K562 (cell line): ENCODE results near the gene DNAJC1. TPM values are rescaled to one million over a fixed set of nuclear protein-coding genes. Genes with fewer than 3 reads are reported as not detected.

ENCODE experiments used
- ATAC-seq: fragments of 200-7000 bp; cut with Tn5 transposase; 3 replicates; pipeline ENCODE4 v1.9.1; 2020; ENCODE audit warnings: moderate library complexity
- BruUV-seq: library from RNA; stranded (reverse); fragments of 400-500 nt; replicated peaks from 2 replicates; lab custom pipeline; 2021; lab: Mats Ljungman, UMichigan
- CTCF ChIA-PET: fragments of 300-600 bp; formaldehyde crosslinking; extraction: SDS; loops from one replicate; lab custom pipeline; 2021; ENCODE audit warnings: low intra/inter-chr PET ratio; lab: Yijun Ruan, JAX
- POLR2A ChIA-PET: fragments of 300-600, 350-650 bp; sonication (Branson Sonifier 250); formaldehyde crosslinking; extraction: SDS; loops from one replicate; lab custom pipeline; 2021; ENCODE audit warnings: antibody characterized with exemption, inconsistent platforms; lab: Yijun Ruan, JAX
- DNase-seq, 4 experiments: peaks; one replicate each; pipeline versions ENCODE4 v3.0.0 to v3.0.0-alpha.2; 2011 to 2018; ENCODE audit warnings: low spot score in 3 of 4, mixed read lengths in 3 of 4; ENCODE audit errors: extremely low read depth in 1 of 4
- FAIRE-seq: peaks from 2 replicates; lab custom pipeline; 2011; peaks lifted over from hg19 to GRCh38; lab: Jason Lieb, UNC
- H2AFZ ChIP-seq: 2 replicates; pipeline ENCODE4 v1.6.0; 2011; ENCODE audit warnings: low read depth, low read length, control low read depth, inconsistent platforms
- H3K27ac ChIP-seq: fragments of 200-600 bp; 3 replicates; pipeline ENCODE4 v1.8.0; 2011; ENCODE audit warnings: low read depth, mild to moderate bottlenecking, control low read depth, inconsistent platforms, low read length, moderate library complexity, mixed read lengths; ENCODE audit errors: extremely low read depth
- H3K27me3 ChIP-seq, 2 experiments: fragments of 300-600 bp in 1 of 2; 2 replicates in 1 of 2; 3 replicates in 1 of 2; pipeline versions ENCODE4 v1.6.0 to v1.8.0; 2011; ENCODE audit warnings: inconsistent platforms in 2 of 2, low read length in 2 of 2, mild to moderate bottlenecking in 1 of 2, mixed read lengths in 1 of 2, moderate library complexity in 1 of 2; ENCODE audit not compliant: control insufficient read depth in 2 of 2, insufficient read depth in 2 of 2
- H3K36me3 ChIP-seq: fragments of 300-600 bp; 3 replicates; pipeline ENCODE4 v1.8.0; 2011; ENCODE audit warnings: mild to moderate bottlenecking, low read length, inconsistent platforms; ENCODE audit not compliant: control insufficient read depth, insufficient read depth
- H3K4me1 ChIP-seq, 2 experiments: fragments of 200-600 bp in 1 of 2; replicated peaks in 1 of 2; 2 replicates in 1 of 2; 3 replicates in 1 of 2; pipeline versions ENCODE4 v1.5.1 to v1.8.0; 2011; ENCODE audit warnings: inconsistent platforms in 2 of 2, low read length in 2 of 2, mild to moderate bottlenecking in 1 of 2, mixed read lengths in 1 of 2, moderate library complexity in 1 of 2; ENCODE audit not compliant: control insufficient read depth in 2 of 2, insufficient read depth in 2 of 2
- H3K4me2 ChIP-seq: 2 replicates; pipeline ENCODE4 v1.6.1; 2011; ENCODE audit warnings: low read length, control low read depth, inconsistent platforms, mixed read lengths; ENCODE audit not compliant: insufficient read depth
- H3K4me3 ChIP-seq: fragments of 200-600 bp; sonication (generic), shearing (Covaris generic); 2 replicates; pipeline ENCODE4 v1.5.1; 2016; ENCODE audit warnings: control low read depth, inconsistent platforms
- H3K79me2 ChIP-seq: fragments of 200-600 bp; 3 replicates; pipeline ENCODE4 v1.8.0; 2011; ENCODE audit warnings: low read length, inconsistent platforms; ENCODE audit not compliant: control insufficient read depth, insufficient read depth
- H3K9ac ChIP-seq, 2 experiments: 2 replicates each; pipeline versions ENCODE4 v1.6.0 to v1.6.1; 2011; ENCODE audit warnings: low read depth in 2 of 2, low read length in 2 of 2, control low read depth in 1 of 2, inconsistent platforms in 1 of 2, mild to moderate bottlenecking in 1 of 2, mixed read lengths in 1 of 2; ENCODE audit not compliant: insufficient read depth in 1 of 2
- H3K9me1 ChIP-seq: one replicate; pipeline ENCODE4 v1.6.0; 2011; ENCODE audit warnings: inconsistent platforms, mild to moderate bottlenecking, low read length, moderate library complexity; ENCODE audit not compliant: control insufficient read depth, insufficient read depth
- H3K9me3 ChIP-seq: replicated peaks from 2 replicates; pipeline ENCODE4 v1.5.1; 2011; ENCODE audit warnings: low read depth, low read length, inconsistent platforms; ENCODE audit not compliant: control insufficient read depth, insufficient read depth
- H4K20me1 ChIP-seq: replicated peaks from 2 replicates; pipeline ENCODE4 v1.6.1; 2011; ENCODE audit warnings: low read length, inconsistent platforms, mixed read lengths; ENCODE audit not compliant: control insufficient read depth, insufficient read depth
- CC2D1A ChIP-seq: fragments of 450-650 bp; IDR thresholded peaks from 2 replicates; pipeline ENCODE4 v1.6.1; 2017; ENCODE audit warnings: mild to moderate bottlenecking
- DACH1 ChIP-seq: fragments of 450-650 bp; IDR thresholded peaks from 2 replicates; pipeline ENCODE4 v1.6.1; 2018; ENCODE audit not compliant: partially characterized antibody
- ETV1 ChIP-seq: fragments of 450-650 bp; conservative IDR thresholded peaks from 2 replicates; pipeline ENCODE4 v1.6.1; 2016; ENCODE audit warnings: missing genetic modification characterization, control low read depth, low read depth, missing compliant biosample characterization
- FOXM1 ChIP-seq, 2 experiments: fragments of 450-650 bp in 1 of 2; sonication (generic) in 1 of 2; formaldehyde crosslinking in 1 of 2; IDR thresholded peaks; 2 replicates each; pipeline versions ENCODE4 v1.6.1 to v1.9.0; 2017 to 2022; ENCODE audit warnings: low read depth in 2 of 2, mild to moderate bottlenecking in 2 of 2, missing genetic modification reagents in 1 of 2, moderate library complexity in 1 of 2
- LEF1 ChIP-seq: fragments of 450-650 bp; IDR thresholded peaks from 2 replicates; pipeline ENCODE4 v1.6.1; 2016; ENCODE audit warnings: mild to moderate bottlenecking
- NR4A1 ChIP-seq, 2 experiments: fragments of 250-450 bp in 1 of 2; fragments of 450-650 bp in 1 of 2; sonication (Bioruptor Pico) in 1 of 2; IDR thresholded peaks; 2 replicates each; pipeline versions ENCODE4 v1.4.0 to v1.6.1; 2016 to 2020; ENCODE audit warnings: mild to moderate bottlenecking in 2 of 2, missing compliant biosample characterization in 1 of 2, missing genetic modification characterization in 1 of 2, moderate library complexity in 1 of 2
- RBM39 ChIP-seq: fragments of 200-400 bp; formaldehyde crosslinking; optimal IDR thresholded peaks from 2 replicates; pipeline ENCODE3; 2018; ENCODE audit warnings: low read depth, low read length
- SMARCA5 ChIP-seq: fragments of 450-650 bp; IDR thresholded peaks from 2 replicates; pipeline ENCODE4 v1.6.1; 2016
- WGBS: fragments of 100-300 bp; shearing (Covaris generic); methylation state at CpG from one replicate; pipeline ENCODE4 v1.1.6; 2016; ENCODE audit warnings: low coverage, mixed read lengths; ENCODE audit not compliant: insufficient coverage; ENCODE audit errors: missing lambda C conversion rate; 5-methylcytosine and 5-hydroxymethylcytosine counted together
- in situ Hi-C: fragments of 300-500 bp; cut with MboI; formaldehyde crosslinking; loops from 4 replicates; pipeline ENCODE4 v1.15.0; 2018; ENCODE audit warnings: inconsistent platforms, mixed read lengths
- intact Hi-C: fragments of 100-400 bp; cut with micrococcal nuclease; formaldehyde crosslinking; loops from 2 replicates; pipeline ENCODE4 v1.14.2; 2022
- polyA plus RNA-seq, 8 experiments: library from polyadenylated mRNA; depleted of rRNA in 4 of 8; stranded (reverse) in 5 of 8; unstranded in 3 of 8; fragments of >200 nt; fragmentation: Nextera tagmentation in 2 of 8; fragmentation: Illumina TruSeq in 1 of 8; extraction: Ambion mirVana in 2 of 8; extraction: Trizol in 1 of 8; gene quantifications; 2 replicates each; pipeline versions ENCODE4 v1.2.1 to v1.2.3, GENCODE V29; 2011 to 2014; ENCODE audit warnings: inconsistent platforms in 1 of 8, missing spikeins in 1 of 8
- total RNA-seq, 7 experiments: library from RNA; depleted of rRNA in 6 of 7; stranded (reverse); fragments of >200 nt in 6 of 7; fragmentation: Illumina TruSeq in 2 of 7; extraction: Trizol in 2 of 7; gene quantifications; 2 replicates each; pipeline versions ENCODE4 v1.2.1 to v1.2.3, GENCODE V29; 2011 to 2021; ENCODE audit warnings: low replicate concordance in 1 of 7
- TF ChIP-seq, protein P1 (sequence below): sonication (generic); formaldehyde crosslinking; IDR thresholded peaks from 2 replicates; pipeline ENCODE4 v1.8.0; 2022; ENCODE audit warnings: missing genetic modification reagents, mild to moderate bottlenecking, borderline replicate concordance

DNAJC1 gene
- total and polyA plus RNA-seq, 9 of the 15 experiments (the other 6 are each of a cell fraction or from before 2014, with no cell fraction given): 5.4 to 77.6 (median 40.3) TPM

- no peak for TF ChIP-seq FOXM1 (IDR thresholded peaks at IDR 0.05; ENCODE audit: low read depth)
- no peak for TF ChIP-seq FOXM1 (CRISPR knock-in tag; IDR thresholded peaks at IDR 0.05; ENCODE audit: low read depth)
- TF ChIP-seq, all 486 proteins: peak for 3
These were observed 38.4 kb downstream of the DNAJC1 start (continued) for GRCh38 chr10:21964983-21965665.

DNA sequence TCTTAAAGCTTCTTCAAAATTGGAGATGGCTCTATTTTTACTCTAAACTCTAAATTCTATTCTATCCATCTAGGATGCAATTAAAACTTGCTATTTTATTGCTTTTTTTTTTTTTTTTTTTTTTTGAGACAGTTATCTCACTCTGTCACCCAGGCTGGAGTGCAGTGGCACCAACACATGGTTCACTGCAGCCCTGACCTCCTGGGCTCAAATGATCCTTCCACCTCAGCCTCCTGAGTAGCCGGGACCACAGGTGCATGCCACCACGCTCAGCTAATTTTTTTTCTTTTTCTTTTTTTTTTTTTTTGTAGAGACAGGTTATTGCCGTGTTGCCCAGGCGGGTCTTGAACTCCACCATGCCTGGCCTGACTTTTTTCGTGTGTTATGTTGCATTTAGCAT lies 41.2 kb downstream of the DNAJC1 start:
- Histone ChIP-seq H3K4me1 (peaks cover 0 to 4% of the 10 kb centered on the region in 2 experiments; a peak in 2 of 5 replicates), H3K27ac (peak overlapping the region; percentile 47; the same call in 2 of the 3 replicates), H3K27me3 (no peaks in the 10 kb centered on the region), H3K9me3 (0 out of 2 replicates have a peak, but pooled peaks cover 2% of the 10 kb centered on the region), H3K9ac (no peak overlapping the region), H3K4me3 (no peak overlapping the region), H3K79me2 (peaks cover 52% of the 10 kb centered on the region), H2AFZ (no peak overlapping the region), H3K9me1 (no peaks in the 10 kb centered on the region), H3K36me3 (no peaks in the 10 kb centered on the region), H3K4me2 (no peak overlapping the region), H4K20me1 (no peaks in the 10 kb centered on the region)
- no TSS peak for BruUV-seq
- CTCF ChIA-PET: no interaction called here
- intact Hi-C loops: no loop called here
- in situ Hi-C loops: loop anchor here (25.0 kb wide), 1 partner anchor 900 kb away; no protein-coding TSS in a partner anchor
- peak; percentile 63 for ATAC-seq
- 11% methylated on average over 3 of the region's 5 CpGs for WGBS
- DNase-seq: peak in 1 of 4 experiments; percentile 63
- no peak for FAIRE-seq
- POLR2A ChIA-PET: no interaction called here
- TF ChIP-seq SMARCA5 (no peak), RBM39 (no peak), ETV1 (no peak), CC2D1A (0 out of 2 replicates have a peak, but pooled peaks have one; percentile 12), DACH1 (no peak), NR4A1 (CRISPR knock-in tag; IDR thresholded peaks at IDR 0.05) (no peak), NR4A1 (tag; IDR thresholded peaks at IDR 0.05) (no peak), LEF1 (no peak)
- TF ChIP-seq, protein P1, sequence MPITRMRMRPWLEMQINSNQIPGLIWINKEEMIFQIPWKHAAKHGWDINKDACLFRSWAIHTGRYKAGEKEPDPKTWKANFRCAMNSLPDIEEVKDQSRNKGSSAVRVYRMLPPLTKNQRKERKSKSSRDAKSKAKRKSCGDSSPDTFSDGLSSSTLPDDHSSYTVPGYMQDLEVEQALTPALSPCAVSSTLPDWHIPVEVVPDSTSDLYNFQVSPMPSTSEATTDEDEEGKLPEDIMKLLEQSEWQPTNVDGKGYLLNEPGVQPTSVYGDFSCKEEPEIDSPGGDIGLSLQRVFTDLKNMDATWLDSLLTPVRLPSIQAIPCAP (CRISPR knock-in tag): no peak
